Thyroid gland (tissue), 4 donors: Measurements from ENCODE around the gene PTCD1.

Source experiments
- CTCF ChIP-seq, 6 experiments: fragments of 200-600 bp in 3 of 6; fragments of 450-650 bp in 3 of 6; sonication (generic) in 3 of 6; IDR thresholded peaks; one replicate each; pipeline ENCODE4 v1.5.1; 2016 to 2019; ENCODE audit warnings: antibody characterized with exemption in 6 of 6, mild to moderate bottlenecking in 2 of 6, inconsistent platforms in 1 of 6, moderate library complexity in 1 of 6
- POLR2A ChIP-seq, 2 donors: fragments of 450-650 bp; IDR thresholded peaks; one replicate each; pipeline ENCODE4 v1.6.1; 2017; ENCODE audit warnings: antibody characterized with exemption in 2 of 2, mild to moderate bottlenecking in 2 of 2, moderate library complexity in 1 of 2

- TF ChIP-seq POLR2A (IDR thresholded peaks at IDR 0.05) (peak in 1 of 2 donors; percentile 59), CTCF (IDR thresholded peaks at IDR 0.05) (peak in 1 of 6 experiments; percentile 29)
Measured at GRCh38 chr7:99438573-99439480, at the start of gene PTCD1, which contains the start of gene CPSF4.
